HG03064 (cell line): ENCODE results near the gene BICRAL.
A peak's percentile ranks its signal among the peaks of the same experiment; 100 is the strongest.
"Not testable (repeated sequence)": the region's sequence is repeated elsewhere in the genome, so short reads cannot be mapped to it uniquely, and the experiment has no call there.

Source experiments
- ATAC-seq: cut with Tn5 transposase; IDR thresholded peaks from one replicate; pipeline ENCODE4 v1.9.1; 2021; ENCODE audit warnings: low read depth; ENCODE audit not compliant: unreplicated experiment

Gene BICRAL

GRCh38 chr6:42821846-42822245 lies 40.0 kb downstream of the BICRAL start:
- ATAC-seq: no peak

GRCh38 chr6:42829561-42830092 lies 47.8 kb downstream of the BICRAL start:
- no peak for ATAC-seq

GRCh38 chr6:42831237-42831636 lies 49.4 kb downstream of the BICRAL start:
- ATAC-seq: no peak

- no peak for ATAC-seq
These were observed 52.2 kb downstream of the BICRAL start for GRCh38 chr6:42834056-42834455.

GRCh38 chr6:42841844-42842584 lies 60.2 kb downstream of the BICRAL start:
- no peak for ATAC-seq

- ATAC-seq: no peak
These were observed 63.5 kb downstream of the BICRAL start for GRCh38 chr6:42845327-42845694.

- no peak for ATAC-seq
These were observed 64.7 kb downstream of the BICRAL start for GRCh38 chr6:42846505-42846904.

- no peak for ATAC-seq
These were observed 66.8 kb downstream of the BICRAL start for GRCh38 chr6:42848700-42849099.

- ATAC-seq: no peak
These were observed 69.7 kb downstream of the BICRAL start for GRCh38 chr6:42851599-42851998.

GRCh38 chr6:42860036-42860435 lies 78.2 kb downstream of the BICRAL start:
- no peak for ATAC-seq

GRCh38 chr6:42860481-42860880 lies 78.6 kb downstream of the BICRAL start:
- ATAC-seq: no peak

- ATAC-seq: no peak
These were observed 82.8 kb downstream of the BICRAL start for GRCh38 chr6:42864602-42865001.

- no peak for ATAC-seq
These were observed 88.5 kb downstream of the BICRAL start for GRCh38 chr6:42870145-42870936.

- ATAC-seq: no peak
These were observed 89.9 kb downstream of the BICRAL start for GRCh38 chr6:42871711-42872110.

- ATAC-seq: no peak
These were observed 91.5 kb downstream of the BICRAL start for GRCh38 chr6:42873313-42873712.

GRCh38 chr6:42877695-42878094 lies 95.8 kb downstream of the BICRAL start:
- ATAC-seq: no peak

- peak; percentile 85 for ATAC-seq
These were observed 97.8 kb downstream of the BICRAL start, which contains the start of gene RPL7L1 for GRCh38 chr6:42879372-42880239. TSS of gene RPL7L1 (plus strand) at chr6:42879616. CDS start at chr6:42879911, 295 bp downstream.

GRCh38 chr6:42880240-42880817 lies 98.5 kb downstream of the BICRAL start:
- ATAC-seq: not testable (repeated sequence)

GRCh38 chr6:42880871-42881270 lies 99.0 kb downstream of the BICRAL start:
- ATAC-seq: not testable (repeated sequence)

GRCh38 chr6:42885702-42886101 lies 103.8 kb downstream of the BICRAL start:
- no peak for ATAC-seq
